ENCODE measurements around the gene SEZ6L2.

SEZ6L2 gene

GRCh38 chr16:29852654-29853053 lies 46.7 kb downstream of the SEZ6L2 start:
- Histone ChIP-seq H3K79me2 (ENCODE audit: low read length) (no peaks in the 10 kb centered on the region), H3K9ac (ENCODE audit: low read length) (no peak overlapping the region), H3K36me3 (replicated peaks; ENCODE audit: insufficient read depth, low read length) (no peaks in the 10 kb centered on the region), H2AFZ (ENCODE audit: low read length) (no peak overlapping the region), H3K4me1 (ENCODE audit: low read length) (no peaks in the 10 kb centered on the region), H3K4me2 (ENCODE audit: low read depth, low read length) (no peak overlapping the region), H4K20me1 (ENCODE audit: insufficient read depth, low read length) (no peaks in the 10 kb centered on the region), H3K27ac (ENCODE audit: low read length) (no peak overlapping the region), H3K9me2 (replicated peaks; ENCODE audit: insufficient read depth, low read length) (no peaks in the 10 kb centered on the region), H3F3A (ENCODE audit: insufficient read depth, low read length) (no peaks in the 10 kb centered on the region), H3K4me3 (ENCODE audit: low read length) (no peak overlapping the region), H3K27me3 (replicated peaks; ENCODE audit: insufficient read depth, low read length) (no peaks in the 10 kb centered on the region), H3K9me3 (replicated peaks; ENCODE audit: insufficient read depth, low read length) (no peaks in the 10 kb centered on the region)
- TF ChIP-seq EZH2 (optimal IDR thresholded peaks at IDR 0.05; ENCODE audit: low read depth, low read length): no peak
- TF ChIP-seq CTCF (IDR thresholded peaks at IDR 0.05; ENCODE audit: low read length): no peak
- TF ChIP-seq EZH2phosphoT487 (IDR thresholded peaks at IDR 0.05; ENCODE audit: low read length): no peak
- no peak for DNase-seq

- Histone ChIP-seq H3K79me2 (ENCODE audit: low read length) (no peaks in the 10 kb centered on the region), H4K20me1 (ENCODE audit: insufficient read depth, low read length) (no peaks in the 10 kb centered on the region), H3K4me1 (ENCODE audit: low read length) (no peaks in the 10 kb centered on the region), H3F3A (ENCODE audit: insufficient read depth, low read length) (no peaks in the 10 kb centered on the region), H3K9ac (ENCODE audit: low read length) (no peak overlapping the region), H3K27ac (ENCODE audit: low read length) (no peak overlapping the region), H2AFZ (ENCODE audit: low read length) (no peak overlapping the region), H3K27me3 (replicated peaks; ENCODE audit: insufficient read depth, low read length) (no peaks in the 10 kb centered on the region), H3K9me3 (replicated peaks; ENCODE audit: insufficient read depth, low read length) (no peaks in the 10 kb centered on the region), H3K9me2 (replicated peaks; ENCODE audit: insufficient read depth, low read length) (no peaks in the 10 kb centered on the region), H3K36me3 (replicated peaks; ENCODE audit: insufficient read depth, low read length) (no peaks in the 10 kb centered on the region), H3K4me2 (ENCODE audit: low read depth, low read length) (no peak overlapping the region), H3K4me3 (ENCODE audit: low read length) (no peak overlapping the region)
- TF ChIP-seq CTCF (IDR thresholded peaks at IDR 0.05; ENCODE audit: low read length) (no peak), EZH2phosphoT487 (IDR thresholded peaks at IDR 0.05; ENCODE audit: low read length) (no peak), EZH2 (optimal IDR thresholded peaks at IDR 0.05; ENCODE audit: low read depth, low read length) (no peak)
- DNase-seq: no peak
Measured at GRCh38 chr16:29850998-29851397, 48.4 kb downstream of the SEZ6L2 start.

GRCh38 chr16:29849505-29849904 lies 49.8 kb downstream of the SEZ6L2 start:
- Histone ChIP-seq H3K4me2 (ENCODE audit: low read depth, low read length) (no peak overlapping the region), H3K79me2 (ENCODE audit: low read length) (no peaks in the 10 kb centered on the region), H3K9ac (ENCODE audit: low read length) (no peak overlapping the region), H3K9me3 (replicated peaks; ENCODE audit: insufficient read depth, low read length) (no peaks in the 10 kb centered on the region), H3K27ac (ENCODE audit: low read length) (no peak overlapping the region), H3K4me3 (ENCODE audit: low read length) (no peak overlapping the region), H3K27me3 (replicated peaks; ENCODE audit: insufficient read depth, low read length) (no peaks in the 10 kb centered on the region), H3K4me1 (ENCODE audit: low read length) (no peaks in the 10 kb centered on the region), H3F3A (ENCODE audit: insufficient read depth, low read length) (no peaks in the 10 kb centered on the region), H2AFZ (ENCODE audit: low read length) (no peak overlapping the region), H3K9me2 (replicated peaks; ENCODE audit: insufficient read depth, low read length) (no peaks in the 10 kb centered on the region), H4K20me1 (ENCODE audit: insufficient read depth, low read length) (no peaks in the 10 kb centered on the region), H3K36me3 (replicated peaks; ENCODE audit: insufficient read depth, low read length) (no peaks in the 10 kb centered on the region)
- DNase-seq: no peak
- TF ChIP-seq EZH2 (optimal IDR thresholded peaks at IDR 0.05; ENCODE audit: low read depth, low read length) (no peak), EZH2phosphoT487 (IDR thresholded peaks at IDR 0.05; ENCODE audit: low read length) (no peak), CTCF (IDR thresholded peaks at IDR 0.05; ENCODE audit: low read length) (no peak)
